Stomach (tissue), 4 donors: Measurements from ENCODE around the gene SYT7.

ENCODE experiments used
- CTCF ChIP-seq, 7 experiments: fragments of 450-650 bp in 4 of 7; fragments of 200-600 bp in 3 of 7; sonication (generic) in 3 of 7; IDR thresholded peaks; one replicate each; pipeline ENCODE4 v1.5.1; 2016 to 2019; ENCODE audit warnings: antibody characterized with exemption in 7 of 7, control low read depth in 2 of 7, mild to moderate bottlenecking in 1 of 7
- EP300 ChIP-seq: sonication (generic); formaldehyde crosslinking; IDR thresholded peaks from one replicate; pipeline ENCODE4 v1.6.1; 2017; ENCODE audit warnings: antibody characterized with exemption
- POLR2A ChIP-seq, 4 donors: fragments of 450-650 bp; IDR thresholded peaks; one replicate each; pipeline ENCODE4 v1.6.1; 2016; ENCODE audit warnings: antibody characterized with exemption in 4 of 4, control low read depth in 2 of 4, mild to moderate bottlenecking in 1 of 4, moderate library complexity in 1 of 4
- POLR2AphosphoS5 ChIP-seq, 3 donors: sonication (generic); formaldehyde crosslinking; IDR thresholded peaks; one replicate each; pipeline ENCODE4 v1.6.1; 2016; ENCODE audit warnings: antibody characterized with exemption in 3 of 3

GRCh38 chr11:61580271-61580888, 496 bp downstream of the SYT7 start:
- no peak for TF ChIP-seq POLR2A (IDR thresholded peaks at IDR 0.05)
- no peak for TF ChIP-seq CTCF (IDR thresholded peaks at IDR 0.05)
- no peak for TF ChIP-seq EP300
- no peak for TF ChIP-seq POLR2AphosphoS5 (IDR thresholded peaks at IDR 0.05)
